HUDEP-2 (cell line): ENCODE results near the gene CEMIP.

Experiments
- DNase-seq, 76 experiments: peaks; one replicate each; lab custom pipeline; 2025; ENCODE audit not compliant: unreplicated experiment in 76 of 76; lab: John Stamatoyannopoulos, UW

The CEMIP gene

DNA sequence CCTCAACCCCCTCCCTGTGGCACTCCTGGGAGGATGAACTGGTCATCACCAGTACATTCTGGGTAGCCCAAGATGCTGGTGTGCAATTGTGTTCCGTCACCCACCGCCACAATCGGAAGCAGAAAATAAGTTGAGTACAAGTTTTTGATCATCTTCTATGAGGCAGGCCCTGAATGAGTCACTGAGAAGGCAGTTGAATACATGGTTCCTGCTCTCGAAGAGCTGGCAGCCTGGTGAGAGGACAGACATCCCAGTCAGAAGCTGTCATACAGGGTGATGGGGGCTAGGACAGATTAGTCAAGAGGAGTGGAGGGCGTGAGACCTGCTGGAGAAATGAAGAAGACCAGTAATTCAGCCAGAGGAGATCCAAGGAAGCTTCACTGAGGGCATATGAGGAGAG, 6.2 kb downstream of the CEMIP start:
- DNase-seq, result no peak

DNA sequence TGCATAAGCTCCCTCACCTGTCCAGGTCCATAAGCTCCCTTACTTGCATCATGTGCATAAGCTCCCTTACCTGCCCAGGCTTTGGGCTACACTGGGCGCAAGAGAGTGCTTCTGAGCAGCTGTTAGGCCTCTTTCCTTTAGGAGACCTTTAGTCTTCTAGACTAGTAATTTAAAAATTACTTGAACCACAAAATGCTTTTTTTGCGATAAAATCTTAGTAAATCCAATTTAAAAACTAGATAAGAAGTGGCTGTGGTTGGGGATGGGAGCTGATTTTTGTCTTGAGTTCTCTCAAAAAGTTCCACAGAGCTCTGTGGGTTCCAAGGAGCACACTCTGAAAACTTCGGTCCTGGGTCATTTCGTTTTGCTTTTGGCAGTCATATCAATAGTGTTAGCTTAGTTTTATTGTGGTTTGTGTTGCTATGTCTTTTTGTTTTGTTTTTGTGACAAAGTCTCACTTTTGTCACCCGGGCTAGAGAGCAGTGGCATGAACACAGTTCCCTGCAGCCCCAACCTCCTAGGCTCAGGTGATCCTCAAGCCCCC, 6.7 kb downstream of the CEMIP start:
- no peak for DNase-seq

DNA sequence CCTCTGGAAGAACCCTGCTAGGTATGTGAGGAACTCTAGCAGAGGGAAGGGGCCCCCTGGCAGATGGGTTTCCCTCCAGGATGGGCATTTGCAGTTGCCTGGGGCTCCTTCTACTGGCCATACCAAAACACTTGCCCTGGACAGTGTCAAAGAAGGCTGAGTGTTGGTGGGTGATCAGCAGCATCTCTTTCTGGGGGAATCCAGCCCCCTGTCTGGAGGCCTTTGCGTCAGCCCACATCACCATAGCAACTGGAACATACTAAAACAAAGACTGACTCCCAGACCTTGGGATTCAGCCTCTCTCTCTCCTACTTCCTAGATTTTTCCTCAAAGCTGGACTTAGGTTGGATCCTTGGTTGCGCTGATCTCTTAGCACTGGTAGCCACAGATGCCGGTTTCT, 8.1 kb downstream of the CEMIP start:
- DNase-seq, result no peak

DNA sequence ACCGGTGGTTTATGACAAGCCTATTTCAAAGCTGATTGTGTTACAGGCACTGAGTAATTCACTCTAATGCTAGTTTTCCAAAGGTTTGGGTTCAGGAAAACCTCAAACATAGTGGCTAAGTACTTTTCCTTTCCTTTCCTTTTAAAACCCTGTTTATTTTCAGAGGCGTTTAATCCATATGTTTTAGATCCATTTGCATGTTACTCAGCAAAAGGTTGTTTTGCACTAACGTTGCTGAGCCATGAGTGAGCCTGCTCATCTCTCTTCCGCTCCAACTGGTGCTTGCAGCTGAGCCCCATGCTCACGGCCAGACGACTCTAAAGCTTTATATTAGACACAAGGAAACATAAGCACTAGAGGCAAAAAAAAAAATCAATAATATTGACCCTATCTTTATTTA, 9.4 kb downstream of the CEMIP start:
- no peak for DNase-seq

DNA sequence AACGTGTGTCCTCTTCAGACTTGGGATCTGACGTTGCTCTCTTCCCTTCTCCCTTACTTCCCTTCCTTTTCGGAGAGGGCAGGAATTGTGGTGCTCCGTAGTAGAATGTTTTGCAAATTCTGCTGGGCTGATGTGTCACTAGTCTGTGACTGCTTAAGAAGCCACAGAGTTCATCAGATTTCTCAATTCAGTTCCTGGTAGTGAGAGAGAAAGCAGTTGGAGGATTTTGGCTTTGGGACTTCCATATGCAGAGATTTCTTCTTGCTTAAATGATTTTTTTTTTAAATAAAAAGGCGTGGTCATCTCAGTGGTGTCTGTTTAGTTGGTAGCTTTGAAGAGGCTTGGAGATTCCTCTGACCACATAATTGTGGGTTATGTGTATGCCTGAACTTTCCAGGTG, 10.1 kb downstream of the CEMIP start:
- no peak for DNase-seq

DNA sequence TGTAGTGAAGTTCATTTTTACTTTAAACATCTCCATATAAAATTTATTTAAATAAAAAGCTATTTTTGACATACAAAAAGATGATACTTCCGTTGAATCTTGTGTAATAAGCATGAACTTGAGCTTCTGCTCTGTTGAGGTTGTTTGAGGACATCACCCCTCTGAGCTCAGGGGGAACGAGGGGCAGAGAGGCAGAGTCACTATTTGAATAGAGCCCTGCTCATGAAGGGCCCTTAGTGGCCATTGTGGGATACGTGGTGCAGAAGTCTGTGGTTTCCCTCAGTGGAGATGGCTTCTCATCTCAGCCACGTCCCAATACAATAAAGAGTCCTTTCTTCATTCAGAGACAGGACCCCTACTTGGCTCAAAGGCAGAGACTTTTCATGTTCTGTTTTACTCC, 10.6 kb downstream of the CEMIP start:
- no peak for DNase-seq

DNA sequence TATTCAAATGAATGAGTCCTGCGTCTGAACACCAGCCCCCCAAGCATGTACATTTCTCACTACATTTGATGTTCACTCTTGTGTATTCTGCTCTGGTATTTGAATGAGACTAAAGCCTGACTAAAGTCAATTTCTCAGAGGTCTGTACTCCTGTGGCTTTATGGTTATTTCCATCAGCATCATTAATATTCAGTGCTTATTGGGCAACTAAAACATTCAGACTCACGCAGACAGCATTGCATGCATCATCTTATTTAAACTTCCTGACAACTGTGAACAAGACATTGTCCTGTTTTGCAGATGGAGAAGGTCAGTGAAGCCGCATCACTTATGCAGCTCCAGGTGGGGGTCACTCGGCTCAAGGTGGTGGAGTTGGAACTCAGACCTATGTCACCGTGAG, 11.1 kb downstream of the CEMIP start:
- no peak for DNase-seq

DNA sequence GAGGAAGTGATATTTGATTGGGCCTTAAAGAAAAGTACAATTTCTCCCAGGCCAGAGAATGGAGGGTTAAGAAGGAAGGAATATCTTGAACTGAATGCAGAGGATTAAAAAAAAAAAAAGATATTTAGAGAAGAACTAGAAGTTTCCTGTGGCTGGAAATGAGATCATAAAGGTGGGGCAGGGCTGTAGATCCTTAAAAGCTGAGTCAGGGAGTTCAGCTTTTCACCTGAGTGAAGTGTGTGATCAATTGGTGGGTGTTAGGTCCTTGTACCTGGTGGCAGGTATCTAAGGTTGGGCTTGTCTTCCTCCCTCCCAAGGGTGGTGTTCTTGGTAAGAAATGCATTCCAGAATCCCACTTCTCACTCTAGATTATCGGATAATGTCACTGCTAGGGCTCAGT, 11.8 kb downstream of the CEMIP start:
- no peak for DNase-seq

DNA sequence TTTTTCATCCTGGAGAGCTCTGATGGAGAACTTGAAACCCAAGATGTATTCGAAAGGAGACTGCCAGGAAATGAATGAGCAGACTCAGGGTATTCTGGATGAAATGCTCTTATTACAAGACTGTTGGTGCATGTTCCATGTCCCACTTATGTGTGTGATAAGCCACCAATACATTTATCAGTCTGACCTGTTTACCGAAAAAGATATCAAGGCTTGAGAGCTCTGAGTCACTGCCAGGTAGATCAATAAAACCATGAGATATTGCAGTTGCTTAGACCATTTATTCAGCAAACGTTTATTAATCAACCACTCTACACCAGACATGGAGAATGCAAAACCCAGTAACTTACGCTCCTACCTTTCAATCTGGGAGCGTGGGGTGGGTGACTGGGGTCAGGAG, 17.2 kb downstream of the CEMIP start:
- no peak for DNase-seq

DNA sequence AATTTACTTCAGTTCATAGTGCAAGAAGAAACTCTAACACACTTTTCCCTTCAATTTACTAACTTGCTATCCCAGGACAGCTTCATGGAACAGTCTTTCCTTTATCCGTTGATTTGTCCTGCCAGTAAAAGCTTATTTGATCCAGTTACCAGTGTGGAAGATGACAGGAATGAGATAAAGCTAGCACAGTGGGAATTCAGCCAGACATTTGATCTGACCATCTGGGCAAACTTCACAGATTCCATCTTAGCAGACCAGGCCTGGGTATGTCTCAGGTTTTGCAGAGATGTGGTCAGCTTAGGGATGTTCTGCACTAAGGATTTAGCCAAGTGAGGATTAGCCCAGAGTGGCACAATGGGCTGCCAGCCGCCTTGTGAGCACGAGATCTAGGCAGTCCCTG, 19.7 kb downstream of the CEMIP start:
- no peak for DNase-seq

DNA sequence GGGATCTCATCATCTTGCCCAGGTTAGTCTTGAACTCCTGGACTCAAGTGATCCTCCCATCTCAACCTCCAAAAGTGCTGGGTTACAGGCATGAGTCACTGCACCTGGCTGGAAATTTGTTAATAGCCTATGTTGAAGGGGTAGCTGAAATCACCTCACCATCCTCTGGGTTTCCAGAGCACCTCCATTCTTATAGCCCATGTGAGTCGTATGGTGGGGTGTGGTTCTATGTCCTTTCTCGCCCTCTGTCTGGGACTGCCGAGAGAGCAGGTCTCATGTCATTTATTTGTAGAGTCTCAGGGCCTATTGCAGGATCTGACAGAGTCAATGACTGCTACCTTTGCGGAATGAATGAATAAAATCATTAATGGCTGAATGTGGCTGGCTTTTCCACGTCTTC, 20.9 kb downstream of the CEMIP start:
- no peak for DNase-seq

DNA sequence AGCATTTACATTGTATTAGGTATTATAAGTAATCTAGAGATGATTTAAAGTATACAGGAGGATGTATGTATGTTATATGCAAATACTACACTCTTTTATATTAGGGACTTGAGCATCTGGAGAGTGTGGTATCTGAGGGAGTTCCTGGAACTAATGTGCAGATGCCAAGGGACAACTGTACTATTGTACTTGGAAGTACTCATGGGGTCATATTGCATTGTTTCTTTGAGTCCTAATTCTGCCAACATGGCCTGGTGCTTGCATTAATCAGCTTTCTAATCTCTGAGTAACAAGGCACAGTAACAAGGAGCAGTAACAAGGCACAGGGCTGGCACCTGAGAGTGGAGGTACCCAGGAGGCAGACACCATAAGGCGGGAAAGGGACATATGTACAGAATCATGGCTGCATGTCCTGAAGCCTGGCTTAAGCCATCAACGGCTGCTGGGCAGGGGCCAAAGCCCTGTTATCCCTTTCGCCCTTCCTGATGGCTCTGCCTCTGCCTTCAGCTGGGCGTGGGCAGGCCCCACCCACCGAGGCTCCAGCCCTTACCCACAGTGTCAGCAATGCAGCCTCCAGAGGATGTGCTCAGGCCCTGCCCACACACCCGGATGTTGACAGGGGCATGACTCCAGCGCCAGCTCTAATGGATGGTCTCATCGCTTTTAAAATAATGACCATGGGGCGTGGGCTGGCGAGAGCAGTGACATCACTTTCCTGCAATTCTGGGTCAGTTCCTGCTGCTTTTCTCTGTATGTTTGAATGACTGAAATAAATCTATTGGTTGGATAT, 22.9 kb downstream of the CEMIP start:
- peak in 1 of 76 experiments; percentile 9 for DNase-seq

DNA sequence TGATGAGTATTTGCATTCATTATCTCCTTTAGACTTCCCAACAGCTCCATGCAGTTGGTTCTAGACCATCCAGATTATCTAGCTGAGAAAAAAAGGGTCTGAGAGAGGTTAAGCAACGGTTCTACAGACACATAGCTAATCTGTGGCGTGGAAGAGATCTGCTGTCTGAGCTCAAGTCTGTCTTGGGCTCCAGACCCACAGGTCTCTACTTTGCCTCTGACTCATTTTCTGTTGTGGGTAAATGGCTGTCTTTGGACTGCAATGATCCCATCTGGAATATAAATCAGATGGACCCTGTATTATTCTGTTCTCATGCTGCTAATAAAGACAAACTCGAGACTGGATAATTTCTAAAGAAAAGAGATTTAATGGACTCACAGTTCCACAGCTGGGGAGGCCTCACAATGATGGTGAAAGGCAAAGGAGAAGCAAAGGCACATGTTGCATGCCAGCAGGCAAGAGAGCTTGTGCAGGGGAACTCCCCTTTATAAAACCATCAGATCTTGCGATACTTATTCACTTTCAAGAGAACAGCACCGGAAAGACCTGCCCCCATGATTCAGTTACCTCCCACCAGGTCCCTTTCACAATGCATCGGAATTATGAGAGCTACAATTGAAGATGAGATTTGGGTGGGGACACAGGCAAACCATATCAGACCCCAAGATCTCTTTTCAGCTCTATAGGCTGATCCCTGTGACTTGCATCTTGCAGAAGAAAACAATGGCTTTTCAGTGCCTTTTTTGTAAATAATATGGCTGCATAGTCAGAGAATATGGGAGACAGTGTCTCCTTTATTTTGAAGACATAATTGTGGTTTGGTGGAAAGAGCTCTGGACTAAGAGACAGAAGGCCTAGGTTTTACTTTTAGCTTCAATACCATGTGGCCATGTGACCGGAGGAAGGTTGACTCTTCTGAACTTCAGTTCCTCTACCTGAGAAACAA, 24.7 kb downstream of the CEMIP start:
- DNase-seq, result no peak

DNA sequence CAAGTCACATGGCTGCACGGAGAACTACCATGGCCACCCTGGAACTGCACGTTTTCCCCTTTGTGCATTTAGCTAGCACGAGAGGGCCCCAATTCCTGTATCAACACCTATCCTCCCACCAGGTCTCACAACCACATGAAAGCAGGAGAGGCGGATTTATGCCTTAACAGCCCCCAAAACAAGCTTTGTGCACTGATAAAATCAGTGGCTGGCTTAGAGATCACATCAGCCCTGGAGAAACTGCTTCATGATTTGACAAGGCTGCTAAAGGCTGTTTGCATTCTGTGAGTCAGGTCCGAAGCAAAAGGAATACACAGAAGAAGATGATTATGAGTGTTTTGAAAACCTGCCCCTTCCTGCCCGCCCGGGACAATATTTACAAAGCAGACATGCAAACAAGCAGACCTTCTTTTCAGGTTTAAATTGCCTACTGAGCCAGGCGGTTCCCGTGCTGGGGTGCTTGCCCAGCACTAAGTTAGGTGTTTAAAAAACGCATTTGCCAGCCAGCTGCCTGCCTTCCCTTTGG, 25.9 kb downstream of the CEMIP start:
- no peak for DNase-seq

DNA sequence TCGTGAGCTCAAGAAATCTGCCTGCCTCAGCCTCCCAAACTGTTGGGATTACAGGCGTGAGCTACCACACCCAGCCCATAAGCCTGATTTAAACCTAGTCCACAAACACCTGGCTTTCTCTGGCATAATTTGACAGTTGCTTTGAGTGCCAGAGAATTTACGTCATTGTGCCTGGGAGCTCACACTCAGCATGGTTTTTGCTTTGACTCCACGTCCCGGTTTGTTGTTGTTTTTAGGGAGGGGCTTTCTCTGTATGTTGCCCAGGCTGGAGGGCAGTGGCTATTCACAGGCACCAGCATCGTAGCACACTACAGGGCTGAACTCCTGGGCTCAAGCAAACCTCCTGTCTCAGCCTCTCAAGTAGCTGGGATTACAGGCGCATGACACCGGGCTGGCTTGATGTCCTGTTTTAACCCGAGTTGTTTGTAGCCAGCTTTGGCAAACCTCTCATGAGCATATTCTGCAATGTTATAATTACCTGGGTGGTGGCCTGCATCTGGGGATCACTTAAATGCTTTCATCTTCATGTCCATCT, 32.7 kb downstream of the CEMIP start:
- DNase-seq, result no peak

DNA sequence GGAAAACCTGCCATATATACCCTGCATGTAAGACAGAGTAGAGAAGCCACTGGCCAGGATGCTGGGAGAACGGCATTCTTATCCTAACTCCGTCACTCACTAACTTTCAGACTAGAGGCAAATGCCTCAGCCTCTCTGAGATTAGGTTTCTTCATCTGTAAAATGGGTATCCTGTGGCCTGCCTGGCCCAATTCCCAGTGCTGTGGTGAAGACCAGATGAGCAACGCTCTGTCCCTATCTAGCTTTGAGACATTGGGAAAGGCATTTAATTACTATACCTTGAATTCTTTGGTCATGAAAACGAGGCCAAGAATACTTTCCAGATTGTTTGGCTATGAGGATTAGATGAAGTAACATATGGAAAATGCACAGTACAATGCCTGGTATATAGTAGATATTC, 35.9 kb downstream of the CEMIP start:
- DNase-seq, result no peak

DNA sequence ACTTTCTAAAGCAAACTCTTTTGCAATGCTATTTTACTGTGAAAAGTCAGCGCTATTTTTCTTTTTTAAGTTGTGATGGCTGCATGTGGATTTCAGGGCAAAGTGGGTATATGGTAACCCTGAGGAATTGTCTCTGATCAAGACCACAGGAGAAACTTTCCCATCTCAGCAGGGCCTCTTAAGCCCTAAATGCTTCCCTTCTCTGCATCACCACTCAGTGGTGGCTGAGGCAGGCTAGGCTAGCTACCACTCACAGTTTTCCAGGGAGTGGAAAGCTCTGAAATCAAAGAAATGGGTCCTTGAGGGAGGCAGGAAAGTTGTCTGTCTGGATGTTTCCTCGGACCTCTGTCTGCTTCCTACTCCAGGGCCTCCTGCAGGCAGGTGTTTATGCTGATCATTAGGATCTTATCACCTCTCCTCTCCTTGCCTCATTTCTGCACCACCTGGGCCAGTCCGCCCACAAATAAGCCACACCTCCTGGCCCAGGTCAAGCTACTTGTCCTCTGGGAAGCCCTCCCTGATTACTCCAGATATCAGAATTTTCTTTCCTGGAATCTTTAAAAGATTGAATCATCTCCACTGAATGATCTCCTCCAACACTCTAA, 37.0 kb downstream of the CEMIP start:
- DNase-seq, result no peak

DNA sequence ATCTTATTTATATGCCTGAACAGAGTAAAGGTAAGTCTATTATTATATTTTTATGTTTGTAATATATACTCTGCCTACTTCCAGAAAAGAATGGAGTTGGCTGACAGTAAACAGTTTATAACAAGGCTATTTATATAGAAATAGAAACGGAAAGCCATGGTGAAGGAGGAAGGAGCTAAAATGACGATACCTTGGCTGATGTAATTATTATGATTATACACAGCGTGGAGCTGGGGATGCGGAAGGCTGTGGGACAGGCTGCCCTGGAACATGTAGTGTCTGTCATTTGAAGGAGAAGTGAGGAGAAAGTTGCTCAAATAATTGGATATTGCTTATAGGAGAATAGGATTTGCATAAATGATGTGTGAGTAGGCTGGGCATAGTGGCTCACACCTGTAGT, 37.8 kb downstream of the CEMIP start:
- no peak for DNase-seq

DNA sequence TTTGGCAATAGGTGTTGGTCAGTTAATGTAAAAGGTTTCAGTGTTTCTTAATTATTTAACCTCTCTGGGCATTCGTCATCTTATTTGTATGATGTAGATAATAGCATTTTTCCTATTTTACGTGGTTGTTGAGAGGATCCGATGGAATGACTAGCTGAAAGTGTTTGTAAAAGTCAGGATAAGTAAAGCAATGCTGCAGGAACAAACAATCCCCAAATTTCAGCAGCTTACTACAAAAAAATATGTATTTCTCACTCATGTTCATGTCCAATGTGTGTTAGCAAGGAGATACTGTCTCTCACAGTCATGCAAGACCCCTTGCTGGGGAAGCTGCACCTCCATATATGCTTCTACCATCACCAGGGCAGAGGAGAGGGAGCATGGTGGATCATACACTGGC, 38.7 kb downstream of the CEMIP start:
- no peak for DNase-seq

DNA sequence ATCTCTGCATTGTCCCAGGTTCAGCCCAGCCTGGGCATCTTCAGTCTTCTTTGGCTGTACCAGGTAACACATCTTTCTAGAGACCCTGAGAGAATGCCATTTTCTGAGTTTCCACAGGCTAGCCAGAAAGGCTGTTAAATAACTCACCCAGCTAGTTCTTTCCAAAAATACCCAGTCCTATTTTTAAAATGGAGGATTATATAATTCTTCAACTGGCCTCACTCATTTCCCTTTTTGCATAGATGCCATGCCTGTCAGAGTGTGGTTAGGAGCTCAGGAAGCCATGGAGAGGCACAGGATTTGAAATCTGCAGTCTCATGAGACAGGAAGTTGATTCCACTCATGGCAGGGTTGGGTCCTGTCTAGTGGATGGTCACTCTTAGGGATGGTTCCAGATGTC, 39.8 kb downstream of the CEMIP start:
- DNase-seq, result no peak

DNA sequence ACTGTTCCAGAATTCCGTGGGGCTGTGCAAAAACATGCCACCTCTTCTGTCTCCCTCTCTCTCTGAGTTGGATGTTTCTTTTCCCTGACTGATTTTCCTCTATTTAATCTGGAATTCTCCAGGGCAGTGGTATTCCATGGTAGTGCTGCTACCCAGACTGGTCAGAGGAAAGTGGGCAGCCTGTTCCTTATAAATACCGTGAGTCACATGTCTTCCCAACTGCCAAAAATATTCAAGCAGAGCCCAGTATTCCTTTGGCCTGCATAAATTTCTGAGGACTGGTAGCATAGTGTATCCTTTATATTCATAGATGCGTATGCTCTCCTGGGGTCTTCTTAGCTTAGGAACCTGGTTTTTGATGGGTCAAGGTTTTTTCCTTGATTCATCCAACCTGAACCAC, 40.9 kb downstream of the CEMIP start:
- DNase-seq, result no peak
